ENCODE measurements around the gene ITGB8.

Gene ITGB8

DNA sequence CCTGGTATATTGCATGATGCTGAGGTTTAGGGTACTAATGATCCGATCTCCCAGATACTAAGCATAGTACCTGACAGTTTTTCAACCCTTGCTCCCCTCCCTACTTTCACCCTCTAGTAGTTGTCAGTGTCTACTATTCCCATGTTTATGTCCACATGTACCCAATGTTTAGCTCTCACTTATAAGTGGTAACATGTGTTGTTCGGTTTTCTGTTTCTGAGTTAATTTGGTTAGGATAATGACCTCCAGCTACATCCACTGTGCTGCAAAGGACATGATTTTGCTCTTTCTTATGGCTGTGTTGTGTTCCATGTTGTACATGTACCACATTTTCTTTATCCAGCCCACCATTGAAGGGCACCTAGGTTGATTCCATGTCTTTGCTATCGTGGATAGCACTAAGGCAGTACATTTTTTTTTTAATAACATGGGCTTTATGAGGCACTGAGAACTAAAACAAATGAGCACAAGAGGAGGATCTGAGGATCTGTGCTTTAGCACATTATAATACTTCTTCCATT is 28.1 kb downstream of the ITGB8 start:
- no peaks in the 10 kb centered on the region for H3K9me3 ChIP-seq (ENCODE audit: low read length)
- H3K4me1 ChIP-seq (ENCODE audit: insufficient read depth, low read length) = peaks cover 12% of the 10 kb centered on the region
- no peaks in the 10 kb centered on the region for H3K27me3 ChIP-seq (ENCODE audit: control insufficient read depth in 1 of 2, insufficient read depth in 2 of 2, low read length in 2 of 2)
- H3K9ac ChIP-seq (ENCODE audit: low read length) = no peak overlapping the region
- no peaks in the 10 kb centered on the region for H3K36me3 ChIP-seq (ENCODE audit: insufficient read depth, low read length)
- no peak overlapping the region for H3K27ac ChIP-seq (ENCODE audit: low read depth, low read length)
- H3K4me3 ChIP-seq (ENCODE audit: low read depth in 1 of 2, low read length in 2 of 2) = no peak overlapping the region

DNA sequence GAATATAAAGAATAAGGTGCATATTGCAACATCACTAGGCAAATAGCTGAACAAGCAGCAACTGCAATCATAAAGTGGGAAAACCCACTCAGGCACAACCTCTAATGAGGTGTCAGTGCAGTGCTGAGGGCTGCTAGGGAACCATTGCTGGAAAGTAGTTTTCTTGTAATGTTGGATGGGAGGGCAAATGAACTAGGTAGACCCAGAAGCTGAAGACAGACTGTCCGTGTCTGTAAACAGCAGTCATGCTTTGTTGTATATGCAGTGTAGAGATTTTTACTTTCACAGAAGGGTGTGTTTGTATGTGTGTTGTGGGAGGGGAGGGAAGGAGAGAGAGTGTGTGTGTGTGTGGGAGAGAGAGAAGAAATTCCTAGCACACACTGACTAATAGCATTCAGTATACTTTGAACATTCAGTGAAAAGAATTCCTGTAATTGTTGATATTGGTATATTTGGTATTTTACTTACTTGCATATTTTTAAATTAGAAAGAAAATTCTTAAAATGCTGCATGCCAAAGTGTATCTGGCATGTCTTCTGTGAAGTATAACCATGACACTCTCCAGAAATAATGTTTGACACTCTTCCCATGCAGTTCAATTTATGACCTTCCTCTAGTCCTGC is 28.8 kb downstream of the ITGB8 start:
- Histone ChIP-seq H3K36me3 (ENCODE audit: insufficient read depth, low read length) (no peaks in the 10 kb centered on the region), H3K4me1 (ENCODE audit: insufficient read depth, low read length) (peaks cover 18% of the 10 kb centered on the region), H3K4me3 (ENCODE audit: low read depth in 1 of 2, low read length in 2 of 2) (no peak overlapping the region), H3K27ac (ENCODE audit: low read depth, low read length) (no peak overlapping the region), H3K9ac (ENCODE audit: low read length) (no peak overlapping the region), H3K27me3 (ENCODE audit: control insufficient read depth in 1 of 2, insufficient read depth in 2 of 2, low read length in 2 of 2) (no peaks in the 10 kb centered on the region), H3K9me3 (ENCODE audit: low read length) (no peaks in the 10 kb centered on the region)

DNA sequence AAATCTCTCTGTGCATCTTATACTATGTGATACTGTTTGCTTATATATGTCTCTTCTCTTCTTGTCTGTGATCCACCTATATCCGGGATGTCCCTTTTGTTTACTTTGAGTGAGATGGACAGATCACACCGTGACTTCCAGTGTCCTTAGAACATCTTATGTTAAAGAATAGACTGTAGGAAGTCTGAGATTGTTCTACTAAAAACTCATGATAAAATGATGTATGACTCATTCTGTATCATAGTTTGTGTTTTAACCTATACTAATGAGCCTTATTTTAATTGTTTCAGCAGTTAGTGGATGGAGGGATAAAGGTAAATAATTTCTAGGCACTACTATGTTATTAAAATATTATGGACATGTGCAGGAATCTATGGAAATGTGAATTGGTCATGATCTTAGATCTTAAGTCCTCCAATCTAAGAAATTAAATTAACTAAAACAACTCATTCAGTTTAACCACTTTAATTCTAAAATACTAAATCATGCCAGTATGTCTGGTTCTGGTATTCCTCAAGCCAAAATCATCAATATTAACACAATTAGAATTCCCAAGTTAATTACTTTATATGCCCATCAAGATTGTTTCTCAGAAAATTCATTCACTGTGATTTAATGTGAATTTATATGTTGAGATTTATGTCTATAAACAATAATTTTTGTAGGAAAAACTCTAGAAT is 32.0 kb downstream of the ITGB8 start:
- Histone ChIP-seq H3K4me3 (ENCODE audit: low read depth in 1 of 2, low read length in 2 of 2) (no peak overlapping the region), H3K27ac (ENCODE audit: low read depth, low read length) (no peak overlapping the region), H3K27me3 (ENCODE audit: control insufficient read depth in 1 of 2, insufficient read depth in 2 of 2, low read length in 2 of 2) (no peaks in the 10 kb centered on the region), H3K4me1 (ENCODE audit: insufficient read depth, low read length) (peaks cover 30% of the 10 kb centered on the region), H3K9ac (ENCODE audit: low read length) (no peak overlapping the region), H3K36me3 (ENCODE audit: insufficient read depth, low read length) (peaks cover under 1% of the 10 kb centered on the region), H3K9me3 (ENCODE audit: low read length) (no peaks in the 10 kb centered on the region)

DNA sequence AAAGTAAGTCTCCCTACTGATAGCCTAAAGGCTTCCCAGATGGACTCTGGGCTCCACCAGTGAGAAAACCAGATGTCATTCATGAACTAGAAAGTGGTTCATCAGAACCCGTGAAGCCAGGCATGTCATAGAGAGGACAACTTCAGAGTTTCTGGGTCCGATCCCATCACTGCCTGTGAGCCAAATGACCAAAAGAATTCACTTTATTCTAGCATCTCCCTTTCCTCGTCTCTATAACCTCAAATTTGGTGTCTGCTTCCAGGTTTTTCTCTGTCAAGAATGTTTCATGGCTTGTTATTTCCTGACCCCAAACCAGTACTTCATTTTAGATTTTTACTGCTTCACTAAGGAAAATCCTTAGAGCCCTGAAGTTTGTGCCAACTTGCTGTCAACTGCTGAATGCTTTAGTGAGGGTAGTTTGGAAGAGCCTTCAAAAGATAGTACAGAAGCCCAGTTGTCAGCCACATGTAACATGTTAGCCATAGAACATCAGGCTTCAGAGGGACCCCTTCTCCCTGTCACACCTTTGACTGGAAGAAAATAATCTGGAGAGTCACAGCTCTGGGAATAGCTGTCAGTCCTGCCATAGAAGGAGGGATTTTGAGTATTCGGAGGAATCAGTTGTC is 34.0 kb downstream of the ITGB8 start:
- Histone ChIP-seq H3K27me3 (ENCODE audit: control insufficient read depth in 1 of 2, insufficient read depth in 2 of 2, low read length in 2 of 2) (no peaks in the 10 kb centered on the region), H3K27ac (ENCODE audit: low read depth, low read length) (no peak overlapping the region), H3K36me3 (ENCODE audit: insufficient read depth, low read length) (peaks cover 3% of the 10 kb centered on the region)

DNA sequence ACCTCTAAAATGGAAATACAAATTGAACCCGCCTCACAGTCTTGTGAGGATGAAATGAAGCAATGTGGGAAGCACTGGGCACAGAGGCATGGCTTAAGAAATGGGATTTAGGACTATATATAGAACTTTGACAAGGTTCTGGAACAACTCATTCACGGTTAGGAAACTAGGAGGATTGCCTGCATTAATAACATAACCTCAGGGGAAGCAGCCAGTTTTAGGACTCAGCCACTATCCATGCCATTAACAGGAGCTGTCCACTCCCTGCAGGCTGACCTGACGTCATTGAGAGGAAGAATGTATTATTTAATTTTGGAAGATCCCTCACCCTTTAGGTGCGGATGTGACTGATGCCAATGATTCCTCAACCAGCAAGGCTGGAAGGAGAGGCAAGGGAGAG is 34.8 kb downstream of the ITGB8 start:
- H3K27me3 ChIP-seq (ENCODE audit: control insufficient read depth in 1 of 2, insufficient read depth in 2 of 2, low read length in 2 of 2) = no peaks in the 10 kb centered on the region
- no peak overlapping the region for H3K9ac ChIP-seq (ENCODE audit: low read length)
- peaks cover 3% of the 10 kb centered on the region for H3K36me3 ChIP-seq (ENCODE audit: insufficient read depth, low read length)
- H3K4me1 ChIP-seq (ENCODE audit: insufficient read depth, low read length) = peaks cover 18% of the 10 kb centered on the region
- H3K27ac ChIP-seq (ENCODE audit: low read depth, low read length) = no peak overlapping the region
- H3K9me3 ChIP-seq (ENCODE audit: low read length) = no peaks in the 10 kb centered on the region
- H3K4me3 ChIP-seq (ENCODE audit: low read depth in 1 of 2, low read length in 2 of 2) = no peak overlapping the region

More for the DNA sequence above, 34.0 kb downstream of the ITGB8 start:
- H3K4me3 ChIP-seq (ENCODE audit: low read depth in 1 of 2, low read length in 2 of 2) = no peak overlapping the region
- H3K9me3 ChIP-seq (ENCODE audit: low read length) = no peaks in the 10 kb centered on the region
- H3K4me1 ChIP-seq (ENCODE audit: insufficient read depth, low read length) = peaks cover 21% of the 10 kb centered on the region
- H3K9ac ChIP-seq (ENCODE audit: low read length) = no peak overlapping the region

DNA sequence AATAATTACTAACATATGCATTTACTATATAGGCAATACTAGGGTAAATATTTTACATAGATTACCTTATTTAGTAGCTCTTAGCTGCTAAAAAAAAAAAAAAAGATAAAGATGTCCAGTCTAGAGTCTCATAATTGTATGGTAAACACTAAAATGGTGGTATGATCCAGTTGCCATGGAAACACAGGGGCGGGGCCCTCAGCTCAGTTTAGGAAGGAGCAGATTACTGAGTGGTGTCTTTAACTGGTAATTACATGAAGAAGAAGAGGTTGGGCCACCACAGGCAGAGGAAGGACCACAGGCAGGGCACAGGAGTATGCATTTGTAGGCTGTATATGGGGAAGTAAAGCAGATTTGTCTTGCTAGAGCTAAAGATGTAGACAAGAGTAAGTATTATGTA is 43.7 kb downstream of the ITGB8 start:
- H3K4me1 ChIP-seq (ENCODE audit: insufficient read depth, low read length) = no peaks in the 10 kb centered on the region
- no peaks in the 10 kb centered on the region for H3K9me3 ChIP-seq (ENCODE audit: low read length)
- H3K4me3 ChIP-seq (ENCODE audit: low read depth in 1 of 2, low read length in 2 of 2) = no peak overlapping the region
- no peaks in the 10 kb centered on the region for H3K27me3 ChIP-seq (ENCODE audit: control insufficient read depth in 1 of 2, insufficient read depth in 2 of 2, low read length in 2 of 2)
- H3K36me3 ChIP-seq (ENCODE audit: insufficient read depth, low read length) = no peaks in the 10 kb centered on the region
- no peak overlapping the region for H3K27ac ChIP-seq (ENCODE audit: low read depth, low read length)
- H3K9ac ChIP-seq (ENCODE audit: low read length) = no peak overlapping the region

DNA sequence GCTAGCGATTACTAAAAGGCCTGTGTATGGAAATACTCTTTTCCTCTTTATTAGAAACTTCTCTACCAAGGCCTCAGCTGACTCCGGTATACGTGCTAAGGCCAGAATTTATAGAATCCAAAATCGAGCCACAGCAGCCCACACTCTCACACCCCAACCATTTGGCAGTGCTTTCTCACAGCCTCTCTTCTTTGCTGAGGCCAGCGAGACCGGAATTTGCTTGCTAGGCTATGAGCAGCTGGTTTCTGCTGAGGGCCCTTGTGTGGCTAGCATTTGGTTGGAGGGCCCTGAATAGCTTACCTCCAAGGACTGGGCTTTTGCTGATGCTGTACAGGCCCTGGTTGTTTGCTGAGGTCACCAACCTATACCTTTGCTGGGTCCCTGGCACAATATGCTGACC is 46.1 kb downstream of the ITGB8 start:
- Histone ChIP-seq H3K27ac (ENCODE audit: low read depth, low read length) (no peak overlapping the region), H3K9ac (ENCODE audit: low read length) (no peak overlapping the region), H3K27me3 (ENCODE audit: control insufficient read depth in 1 of 2, insufficient read depth in 2 of 2, low read length in 2 of 2) (no peaks in the 10 kb centered on the region), H3K36me3 (ENCODE audit: insufficient read depth, low read length) (peaks cover 4% of the 10 kb centered on the region), H3K4me1 (ENCODE audit: insufficient read depth, low read length) (no peaks in the 10 kb centered on the region), H3K4me3 (ENCODE audit: low read depth in 1 of 2, low read length in 2 of 2) (no peak overlapping the region), H3K9me3 (ENCODE audit: low read length) (no peaks in the 10 kb centered on the region)

DNA sequence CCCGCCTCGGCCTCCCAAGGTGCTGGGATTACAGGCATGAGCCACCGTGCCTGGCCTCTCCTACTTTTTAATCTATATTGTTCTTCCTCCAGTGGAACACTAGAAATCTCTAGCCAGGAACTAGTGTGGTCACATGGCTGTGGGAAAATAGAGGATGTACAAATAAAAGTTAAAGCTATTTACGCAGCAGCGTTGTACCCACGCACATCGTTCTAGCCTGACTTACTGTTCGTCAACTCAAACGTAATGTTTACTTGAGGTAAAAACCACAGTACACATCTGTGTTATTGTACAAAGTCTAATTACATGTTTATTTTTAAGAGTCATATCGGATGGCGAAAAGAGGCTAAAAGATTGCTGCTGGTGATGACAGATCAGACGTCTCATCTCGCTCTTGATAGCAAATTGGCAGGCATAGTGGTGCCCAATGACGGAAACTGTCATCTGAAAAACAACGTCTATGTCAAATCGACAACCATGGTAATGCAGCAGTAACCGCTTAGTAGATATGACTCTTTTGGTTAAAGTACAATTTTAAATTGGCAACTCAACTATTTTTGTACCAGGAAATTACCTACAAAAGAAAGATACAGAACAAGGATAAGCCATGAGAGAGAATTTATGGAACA is 50.8 kb downstream of the ITGB8 start:
- Histone ChIP-seq H3K27ac (ENCODE audit: low read depth, low read length) (no peak overlapping the region), H3K36me3 (ENCODE audit: insufficient read depth, low read length) (peaks cover 4% of the 10 kb centered on the region), H3K27me3 (ENCODE audit: control insufficient read depth in 1 of 2, insufficient read depth in 2 of 2, low read length in 2 of 2) (no peaks in the 10 kb centered on the region), H3K9me3 (ENCODE audit: low read length) (no peaks in the 10 kb centered on the region), H3K4me1 (ENCODE audit: insufficient read depth, low read length) (no peaks in the 10 kb centered on the region), H3K9ac (ENCODE audit: low read length) (no peak overlapping the region), H3K4me3 (ENCODE audit: low read depth in 1 of 2, low read length in 2 of 2) (no peak overlapping the region)

DNA sequence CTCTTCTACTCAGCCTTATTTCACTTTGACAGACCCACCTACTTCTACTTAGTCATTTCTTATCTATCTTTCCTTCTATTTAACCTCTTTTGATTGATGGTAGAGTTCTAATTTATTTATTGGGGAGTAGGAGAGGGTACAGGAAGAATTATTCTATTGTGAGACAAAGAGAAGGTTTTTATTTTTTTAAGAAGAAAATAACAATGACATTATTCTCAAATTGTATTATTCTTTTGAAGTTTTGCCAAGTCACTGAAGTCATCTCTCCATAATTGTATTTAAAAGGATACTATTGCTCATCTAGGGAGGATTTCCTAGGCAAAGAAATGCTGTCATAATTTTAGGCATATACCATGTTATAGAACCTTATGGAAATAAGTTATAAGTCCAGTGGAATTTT is 52.7 kb downstream of the ITGB8 start:
- H3K4me1 ChIP-seq (ENCODE audit: insufficient read depth, low read length) = no peaks in the 10 kb centered on the region
- no peak overlapping the region for H3K4me3 ChIP-seq (ENCODE audit: low read depth in 1 of 2, low read length in 2 of 2)
- no peaks in the 10 kb centered on the region for H3K27me3 ChIP-seq (ENCODE audit: control insufficient read depth in 1 of 2, insufficient read depth in 2 of 2, low read length in 2 of 2)
- H3K9me3 ChIP-seq (ENCODE audit: low read length) = no peaks in the 10 kb centered on the region
- no peak overlapping the region for H3K27ac ChIP-seq (ENCODE audit: low read depth, low read length)
- H3K9ac ChIP-seq (ENCODE audit: low read length) = no peak overlapping the region
- peaks cover 4% of the 10 kb centered on the region for H3K36me3 ChIP-seq (ENCODE audit: insufficient read depth, low read length)

DNA sequence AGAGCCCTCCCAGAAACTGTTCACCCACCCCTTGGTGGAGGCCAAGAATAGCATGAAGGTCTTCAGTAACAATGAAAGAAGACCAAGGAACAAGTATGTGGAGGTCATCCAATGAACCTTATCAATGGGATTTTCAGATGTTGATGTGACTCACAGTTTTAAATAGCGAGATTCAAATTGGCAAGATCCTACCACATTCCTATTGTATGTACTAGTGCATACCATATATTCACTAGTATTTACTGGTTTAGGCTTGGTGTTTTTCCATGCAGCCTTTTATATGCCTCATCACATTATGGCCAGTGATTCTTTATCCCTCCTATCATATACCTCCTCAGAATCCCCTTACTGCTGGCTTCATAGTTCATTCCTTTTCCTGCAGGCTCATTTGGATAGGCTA is 54.4 kb downstream of the ITGB8 start:
- no peak overlapping the region for H3K9ac ChIP-seq (ENCODE audit: low read length)
- no peaks in the 10 kb centered on the region for H3K27me3 ChIP-seq (ENCODE audit: control insufficient read depth in 1 of 2, insufficient read depth in 2 of 2, low read length in 2 of 2)
- H3K36me3 ChIP-seq (ENCODE audit: insufficient read depth, low read length) = no peaks in the 10 kb centered on the region
- no peak overlapping the region for H3K27ac ChIP-seq (ENCODE audit: low read depth, low read length)
- H3K9me3 ChIP-seq (ENCODE audit: low read length) = no peaks in the 10 kb centered on the region
- no peaks in the 10 kb centered on the region for H3K4me1 ChIP-seq (ENCODE audit: insufficient read depth, low read length)
- H3K4me3 ChIP-seq (ENCODE audit: low read depth in 1 of 2, low read length in 2 of 2) = no peak overlapping the region

DNA sequence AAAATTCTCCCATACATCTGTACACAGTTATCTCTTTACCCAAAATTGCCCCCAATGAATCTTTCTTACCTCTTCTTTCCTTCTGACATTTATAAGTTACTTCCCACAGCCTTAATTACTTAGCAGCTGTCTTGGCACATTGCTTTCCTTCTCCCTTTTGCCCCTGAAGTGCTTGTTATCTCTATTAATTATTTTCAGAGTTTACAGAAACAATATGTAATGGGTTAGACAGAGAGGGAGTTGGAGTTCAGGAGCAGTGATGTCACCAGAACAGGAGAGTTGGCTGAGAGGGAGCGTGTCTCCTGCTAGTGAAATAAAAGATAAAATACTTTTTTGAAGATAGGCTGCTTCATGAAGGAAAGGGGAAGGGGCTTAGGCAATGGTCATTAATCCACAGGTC is 57.4 kb downstream of the ITGB8 start:
- H3K9me3 ChIP-seq (ENCODE audit: low read length) = no peaks in the 10 kb centered on the region
- H3K4me1 ChIP-seq (ENCODE audit: insufficient read depth, low read length) = no peaks in the 10 kb centered on the region
- peaks cover 13% of the 10 kb centered on the region for H3K36me3 ChIP-seq (ENCODE audit: insufficient read depth, low read length)
- H3K9ac ChIP-seq (ENCODE audit: low read length) = no peak overlapping the region
- H3K4me3 ChIP-seq (ENCODE audit: low read depth in 1 of 2, low read length in 2 of 2) = no peak overlapping the region
- no peaks in the 10 kb centered on the region for H3K27me3 ChIP-seq (ENCODE audit: control insufficient read depth in 1 of 2, insufficient read depth in 2 of 2, low read length in 2 of 2)
- H3K27ac ChIP-seq (ENCODE audit: low read depth, low read length) = no peak overlapping the region

Measured in muscle layer of colon (tissue), 2 donors.